ENCODE results near the gene CDKL2. TPM values are rescaled to one million over a fixed set of nuclear protein-coding genes. Genes with fewer than 3 reads are reported as not detected.

Gene CDKL2
- total RNA-seq, 1 donor from 2014 or later: 2.9 TPM

GRCh38 chr4:75599647-75600046 is 30.7 kb downstream of the CDKL2 start:
- no peak overlapping the region for H3K4me2 ChIP-seq

DNA sequence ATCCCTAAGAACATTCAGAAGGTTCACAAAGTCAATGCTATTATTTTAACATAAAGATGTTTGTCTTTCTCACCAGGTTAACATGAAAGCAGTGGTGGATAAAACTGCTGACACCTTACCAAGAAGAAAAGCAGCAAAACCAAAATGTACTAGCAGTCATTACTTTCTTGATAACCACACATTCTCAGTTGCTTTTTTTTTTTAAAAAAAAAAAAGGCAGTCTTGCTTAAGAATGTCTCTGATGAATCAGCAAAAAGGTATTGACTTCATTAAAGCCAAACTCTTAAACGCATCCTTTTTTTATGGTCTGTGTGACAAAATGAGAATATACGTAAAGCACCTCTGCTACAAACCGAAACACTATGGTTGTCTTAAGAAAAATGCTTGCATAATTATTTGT is 31.9 kb downstream of the CDKL2 start:
- Histone ChIP-seq H3K27ac (no peak overlapping the region), H2AFZ (replicated peaks) (no peak overlapping the region), H3K9ac (no peak overlapping the region), H3F3A (ENCODE audit: low read depth) (no peaks in the 10 kb centered on the region), H4K20me1 (ENCODE audit: low read depth) (no peaks in the 10 kb centered on the region), H3K36me3 (no peaks in the 10 kb centered on the region), H3K4me1 (no peaks in the 10 kb centered on the region), H3K79me2 (ENCODE audit: low read depth) (no peaks in the 10 kb centered on the region), H3K27me3 (no peaks in the 10 kb centered on the region), H3K9me3 (ENCODE audit: low read depth) (no peaks in the 10 kb centered on the region), H3K4me3 (no peak overlapping the region), H3K4me2 (no peak overlapping the region)
- H3K27me3 Mint-ChIP-seq (ENCODE audit: insufficient read depth, low read depth): no peaks in the 10 kb centered on the region
- H3K4me3 Mint-ChIP-seq: no peak overlapping the region
- H3K9me3 Mint-ChIP-seq: no peaks in the 10 kb centered on the region
- TF ChIP-seq EZH2 (IDR thresholded peaks at IDR 0.05): no peak
- no peaks in the 10 kb centered on the region for H3K36me3 Mint-ChIP-seq
- H3K4me1 Mint-ChIP-seq: no peaks in the 10 kb centered on the region
- H3K27ac Mint-ChIP-seq: no peak overlapping the region
- no peak for DNase-seq (ENCODE audit: low spot score)

More at GRCh38 chr4:75599647-75600046, 30.7 kb downstream of the CDKL2 start:
- Histone ChIP-seq H3K9ac (no peak overlapping the region), H3K4me3 (no peak overlapping the region), H3K27me3 (no peaks in the 10 kb centered on the region), H3K36me3 (no peaks in the 10 kb centered on the region), H4K20me1 (ENCODE audit: low read depth) (no peaks in the 10 kb centered on the region), H3K4me1 (no peaks in the 10 kb centered on the region), H3F3A (ENCODE audit: low read depth) (no peaks in the 10 kb centered on the region), H3K27ac (no peak overlapping the region), H3K79me2 (ENCODE audit: low read depth) (no peaks in the 10 kb centered on the region), H3K9me3 (ENCODE audit: low read depth) (no peaks in the 10 kb centered on the region), H2AFZ (replicated peaks) (no peak overlapping the region)
- Mint-ChIP-seq H3K4me3 (no peak overlapping the region), H3K27ac (no peak overlapping the region), H3K9me3 (no peaks in the 10 kb centered on the region), H3K36me3 (no peaks in the 10 kb centered on the region), H3K27me3 (ENCODE audit: insufficient read depth, low read depth) (no peaks in the 10 kb centered on the region), H3K4me1 (no peaks in the 10 kb centered on the region)
- no peak for DNase-seq (ENCODE audit: low spot score)
- TF ChIP-seq EZH2phosphoT487 (IDR thresholded peaks at IDR 0.05) (no peak), EZH2 (IDR thresholded peaks at IDR 0.05) (no peak), CTCF (IDR thresholded peaks at IDR 0.05) (no peak)

- TF ChIP-seq EZH2 (IDR thresholded peaks at IDR 0.05) (no peak), EZH2phosphoT487 (IDR thresholded peaks at IDR 0.05) (no peak), CTCF (IDR thresholded peaks at IDR 0.05) (no peak)
- no peaks in the 10 kb centered on the region for H3K4me1 Mint-ChIP-seq
- H3K9me3 Mint-ChIP-seq: no peaks in the 10 kb centered on the region
- H3K79me2 ChIP-seq (ENCODE audit: low read depth): no peaks in the 10 kb centered on the region
- no peaks in the 10 kb centered on the region for H3F3A ChIP-seq (ENCODE audit: low read depth)
- H3K9ac ChIP-seq: no peak overlapping the region
- no peak overlapping the region for H3K4me3 ChIP-seq
- no peak overlapping the region for H3K27ac Mint-ChIP-seq
- H2AFZ ChIP-seq (replicated peaks): no peak overlapping the region
- no peak overlapping the region for H3K4me3 Mint-ChIP-seq
- no peaks in the 10 kb centered on the region for H3K36me3 ChIP-seq
- no peak for DNase-seq (ENCODE audit: low spot score)
- H3K36me3 Mint-ChIP-seq: no peaks in the 10 kb centered on the region
- H3K4me2 ChIP-seq: no peak overlapping the region
- no peaks in the 10 kb centered on the region for H3K4me1 ChIP-seq
- H3K27ac ChIP-seq: no peak overlapping the region
- no peaks in the 10 kb centered on the region for H3K27me3 ChIP-seq
- no peaks in the 10 kb centered on the region for H4K20me1 ChIP-seq (ENCODE audit: low read depth)
- no peaks in the 10 kb centered on the region for H3K9me3 ChIP-seq (ENCODE audit: low read depth)
- no peaks in the 10 kb centered on the region for H3K27me3 Mint-ChIP-seq (ENCODE audit: insufficient read depth, low read depth)
Observed at GRCh38 chr4:75596061-75596460, 34.3 kb downstream of the CDKL2 start.

DNA sequence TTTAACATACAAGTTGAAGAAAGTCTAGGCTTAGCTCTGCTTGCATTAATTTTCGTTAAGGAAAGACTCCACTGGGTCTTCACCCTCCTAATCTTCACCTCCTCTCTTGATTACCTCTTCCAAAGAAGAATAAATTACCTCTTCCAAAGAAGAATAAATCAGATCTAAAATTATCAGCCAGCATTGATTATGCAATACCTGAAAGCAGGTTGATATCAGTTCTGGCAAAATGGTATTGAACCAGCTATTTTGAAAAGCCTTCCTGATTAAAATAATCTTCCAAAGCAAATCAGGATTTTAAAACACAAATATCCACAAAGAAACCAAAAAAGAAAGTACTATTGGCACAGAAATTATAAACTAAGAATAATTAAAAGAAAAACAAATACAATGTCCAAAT is 36.9 kb downstream of the CDKL2 start:
- TF ChIP-seq CTCF (IDR thresholded peaks at IDR 0.05) (no peak), EZH2phosphoT487 (IDR thresholded peaks at IDR 0.05) (no peak), EZH2 (IDR thresholded peaks at IDR 0.05) (no peak)
- no peaks in the 10 kb centered on the region for H3K36me3 ChIP-seq
- H3K27ac ChIP-seq: no peak overlapping the region
- Mint-ChIP-seq H3K9me3 (no peaks in the 10 kb centered on the region), H3K4me1 (no peaks in the 10 kb centered on the region), H3K36me3 (no peaks in the 10 kb centered on the region), H3K27ac (no peak overlapping the region), H3K4me3 (no peak overlapping the region), H3K27me3 (ENCODE audit: insufficient read depth, low read depth) (no peaks in the 10 kb centered on the region)
- no peak overlapping the region for H2AFZ ChIP-seq (replicated peaks)
- no peaks in the 10 kb centered on the region for H3K79me2 ChIP-seq (ENCODE audit: low read depth)
- H3K4me1 ChIP-seq: no peaks in the 10 kb centered on the region
- no peaks in the 10 kb centered on the region for H3K9me3 ChIP-seq (ENCODE audit: low read depth)
- no peak overlapping the region for H3K4me2 ChIP-seq
- H3K27me3 ChIP-seq: no peaks in the 10 kb centered on the region
- H3K4me3 ChIP-seq: no peak overlapping the region
- no peaks in the 10 kb centered on the region for H3F3A ChIP-seq (ENCODE audit: low read depth)
- H4K20me1 ChIP-seq (ENCODE audit: low read depth): no peaks in the 10 kb centered on the region
- H3K9ac ChIP-seq: no peak overlapping the region
- no peak for DNase-seq (ENCODE audit: low spot score)
